Transverse colon (tissue), 4 donors: ENCODE results near the gene MTR. TPM values are rescaled to one million over a fixed set of nuclear protein-coding genes. Genes with fewer than 3 reads are reported as not detected.

Source experiments
- DNase-seq: peaks from one replicate; pipeline ENCODE4 v3.0.0-alpha.2; 2019
- H3K27ac ChIP-seq, 4 donors: fragments of 200-600 bp; sonication (generic); 2 replicates each; pipeline ENCODE4 v1.5.1; 2016 to 2018; ENCODE audit warnings: inconsistent platforms in 4 of 4
- H3K27me3 ChIP-seq: fragments of 200-600 bp; sonication (generic); 2 replicates; pipeline ENCODE4 v1.5.1; 2017; ENCODE audit warnings: inconsistent platforms
- H3K36me3 ChIP-seq, 4 donors: fragments of 200-600 bp; sonication (generic); 2 replicates each; pipeline ENCODE4 v1.5.1; 2017 to 2019; ENCODE audit warnings: inconsistent platforms in 4 of 4
- H3K4me1 ChIP-seq, 4 donors: fragments of 200-600 bp; sonication (generic); 2 replicates each; pipeline ENCODE4 v1.5.1; 2017 to 2020; ENCODE audit warnings: inconsistent platforms in 4 of 4
- H3K4me3 ChIP-seq, 4 donors: fragments of 200-600 bp; sonication (generic); 1 replicate in 1 of 4; 2 replicates in 3 of 4; pipeline versions ENCODE4 v1.5.1 to v1.6.1; 2017 to 2019; ENCODE audit warnings: inconsistent platforms in 4 of 4
- H3K9me3 ChIP-seq, 2 donors: fragments of 200-600 bp; sonication (generic); 2 replicates each; pipeline ENCODE4 v1.5.1; 2017 to 2019; ENCODE audit warnings: inconsistent platforms in 2 of 2
- EP300 ChIP-seq: sonication (generic); formaldehyde crosslinking; IDR thresholded peaks from one replicate; pipeline ENCODE4 v1.6.1; 2017; ENCODE audit warnings: antibody characterized with exemption, low read depth
- POLR2A ChIP-seq: fragments of 450-650 bp; IDR thresholded peaks from one replicate; pipeline ENCODE4 v1.6.1; 2016; ENCODE audit warnings: antibody characterized with exemption, mild to moderate bottlenecking, moderate library complexity
- POLR2AphosphoS5 ChIP-seq, 3 donors: sonication (generic); formaldehyde crosslinking; IDR thresholded peaks; one replicate each; pipeline ENCODE4 v1.6.1; 2016; ENCODE audit warnings: antibody characterized with exemption in 3 of 3
- WGBS, 2 donors: methylation state at CpG; one replicate each; pipeline ENCODE4 v1.1.5; 2018; ENCODE audit warnings: low coverage in 1 of 2; 5-methylcytosine and 5-hydroxymethylcytosine counted together
- in situ Hi-C, 4 donors: fragments of 200-750 bp; cut with MboI; loops; one replicate each; pipeline versions ENCODE4 v1.15.0 to v1.15.1; 2017; ENCODE audit warnings: low sequenced_read_pairs in 3 of 4, low pct_ligation_motif_present in 1 of 4, low pct_unique_long_range_greater_than_20kb in 1 of 4
- intact Hi-C: fragments of 100-400 bp; cut with DNase I; formaldehyde crosslinking; loops from one replicate; pipeline ENCODE4 v1.15.1; 2023; ENCODE audit warnings: low total_unique reads
- total RNA-seq, 4 donors: library from RNA; depleted of rRNA; stranded (reverse); fragments of >200 nt; gene quantifications; one replicate each; pipeline ENCODE4 v1.1.0, GENCODE V29; 2016
- TF ChIP-seq, protein P1 (sequence below), 5 experiments: fragments of 200-600 bp in 3 of 5; fragments of 450-650 bp in 2 of 5; sonication (generic) in 3 of 5; IDR thresholded peaks; 1 replicate in 2 of 5; 2 replicates in 3 of 5; pipeline ENCODE4 v1.5.1; 2016 to 2017; ENCODE audit warnings: antibody characterized with exemption in 5 of 5, inconsistent platforms in 3 of 5, mild to moderate bottlenecking in 2 of 5, moderate library complexity in 1 of 5

The MTR gene
- total RNA-seq, 4 donors from 2014 or later = 10.1 to 18.4 (median 12.6) TPM

DNA sequence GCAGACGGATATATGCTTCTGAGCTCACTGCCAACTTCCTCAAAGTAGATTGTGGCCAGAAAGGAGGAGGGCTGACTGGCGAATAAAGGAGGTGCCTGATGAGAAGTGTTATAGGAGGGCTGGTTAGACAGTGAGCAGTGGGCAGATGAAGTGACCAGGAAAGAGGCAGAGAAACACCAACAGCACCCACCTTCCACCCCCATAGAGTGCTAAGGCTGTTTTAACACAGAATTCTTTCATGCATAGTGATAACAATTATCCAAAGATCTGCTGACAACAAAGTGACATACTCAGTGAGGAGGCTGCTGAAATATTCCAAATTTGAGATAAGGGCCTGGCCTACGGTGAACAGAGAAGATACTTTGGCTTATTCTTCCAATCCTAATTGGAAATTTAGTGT is 21.2 kb upstream of the MTR start:
- intact Hi-C loops (no loop called here), in situ Hi-C loops (loop anchor here in 3 of 4 donors (25.0 kb wide), 2 partner anchors 613 to 788 kb away; no protein-coding TSS in a partner anchor)
- Histone ChIP-seq H3K9me3 (peaks cover 0 to 2% of the 10 kb centered on the region in 2 donors), H3K27me3 (peaks cover 4% of the 10 kb centered on the region), H3K36me3 (no peaks in the 10 kb centered on the region), H3K4me3 (no peak overlapping the region), H3K27ac (no peak overlapping the region), H3K4me1 (no peaks in the 10 kb centered on the region)
- DNase-seq = no peak
- 68 to 100% methylated on average over 1 to 3 of the region's 3 CpGs for WGBS, 2 donors
- no peak for TF ChIP-seq EP300
- TF ChIP-seq POLR2A = no peak
- TF ChIP-seq, protein P1, sequence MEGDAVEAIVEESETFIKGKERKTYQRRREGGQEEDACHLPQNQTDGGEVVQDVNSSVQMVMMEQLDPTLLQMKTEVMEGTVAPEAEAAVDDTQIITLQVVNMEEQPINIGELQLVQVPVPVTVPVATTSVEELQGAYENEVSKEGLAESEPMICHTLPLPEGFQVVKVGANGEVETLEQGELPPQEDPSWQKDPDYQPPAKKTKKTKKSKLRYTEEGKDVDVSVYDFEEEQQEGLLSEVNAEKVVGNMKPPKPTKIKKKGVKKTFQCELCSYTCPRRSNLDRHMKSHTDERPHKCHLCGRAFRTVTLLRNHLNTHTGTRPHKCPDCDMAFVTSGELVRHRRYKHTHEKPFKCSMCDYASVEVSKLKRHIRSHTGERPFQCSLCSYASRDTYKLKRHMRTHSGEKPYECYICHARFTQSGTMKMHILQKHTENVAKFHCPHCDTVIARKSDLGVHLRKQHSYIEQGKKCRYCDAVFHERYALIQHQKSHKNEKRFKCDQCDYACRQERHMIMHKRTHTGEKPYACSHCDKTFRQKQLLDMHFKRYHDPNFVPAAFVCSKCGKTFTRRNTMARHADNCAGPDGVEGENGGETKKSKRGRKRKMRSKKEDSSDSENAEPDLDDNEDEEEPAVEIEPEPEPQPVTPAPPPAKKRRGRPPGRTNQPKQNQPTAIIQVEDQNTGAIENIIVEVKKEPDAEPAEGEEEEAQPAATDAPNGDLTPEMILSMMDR (IDR thresholded peaks at IDR 0.05) = no peak
- no peak for TF ChIP-seq POLR2AphosphoS5 (IDR thresholded peaks at IDR 0.05)

DNA sequence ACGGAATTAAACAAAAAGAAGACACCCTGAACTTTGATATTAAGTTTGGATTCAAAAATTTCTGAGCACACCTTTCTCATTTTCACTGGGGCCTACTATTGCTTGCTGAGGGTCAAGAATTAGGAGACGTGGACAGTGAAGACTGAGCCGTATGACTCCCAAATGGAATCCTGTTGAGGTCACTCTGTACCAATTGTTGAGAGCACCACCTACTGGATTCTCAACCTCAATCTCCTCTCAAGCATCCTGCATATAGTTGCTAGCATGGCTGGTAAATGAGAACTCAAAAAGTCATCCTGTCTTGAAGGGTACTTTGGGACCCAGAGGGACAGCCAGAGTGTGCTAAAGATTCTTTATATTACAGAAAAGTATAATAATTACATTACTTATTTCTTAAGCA is 20.2 kb upstream of the MTR start:
- no peak for DNase-seq
- TF ChIP-seq, protein P1 (IDR thresholded peaks at IDR 0.05) = peak in 1 of 5 experiments; percentile 5
- TF ChIP-seq EP300 = no peak
- no peak for TF ChIP-seq POLR2A
- TF ChIP-seq POLR2AphosphoS5 (IDR thresholded peaks at IDR 0.05) = no peak
- 46 to 85% methylated on average over 2 to 3 of the region's 3 CpGs for WGBS, 2 donors
- H3K27ac ChIP-seq = no peak overlapping the region
- H3K4me1 ChIP-seq = no peaks in the 10 kb centered on the region
- H3K4me3 ChIP-seq = no peak overlapping the region
- H3K36me3 ChIP-seq = no peaks in the 10 kb centered on the region
- peaks cover 0 to 10% of the 10 kb centered on the region in 2 donors for H3K9me3 ChIP-seq
- in situ Hi-C loops = loop anchor here in 3 of 4 donors (25.0 kb wide), 2 partner anchors 612 to 787 kb away; no protein-coding TSS in a partner anchor
- intact Hi-C loops = no loop called here
- H3K27me3 ChIP-seq = peaks cover 4% of the 10 kb centered on the region

DNA sequence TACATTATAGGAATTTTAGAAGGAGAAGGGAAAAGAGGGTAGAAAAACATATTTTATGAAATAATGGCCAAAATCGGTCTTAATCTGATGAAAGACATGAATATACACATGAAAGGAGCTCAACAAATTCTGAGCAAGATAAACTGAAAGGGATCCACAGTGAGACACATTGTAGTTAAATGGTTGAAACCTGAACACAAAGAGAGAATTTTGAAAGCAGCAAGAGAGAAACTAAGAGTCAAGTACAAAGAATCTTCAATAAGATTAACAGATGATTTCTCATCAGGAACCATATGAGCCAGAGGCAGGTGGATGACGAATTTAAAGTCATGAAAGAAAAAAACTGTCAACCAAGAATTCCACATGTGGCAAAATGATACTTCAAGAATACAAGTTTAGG is 15.8 kb upstream of the MTR start:
- Histone ChIP-seq H3K4me1 (no peaks in the 10 kb centered on the region), H3K4me3 (no peak overlapping the region), H3K27me3 (peaks cover 4% of the 10 kb centered on the region), H3K36me3 (no peaks in the 10 kb centered on the region), H3K9me3 (peaks cover 0 to 10% of the 10 kb centered on the region in 2 donors), H3K27ac (no peak overlapping the region)
- intact Hi-C loops = no loop called here
- WGBS, 2 donors = 75 to 79% methylated on average over 2 of the region's 2 CpGs
- DNase-seq = no peak
- no peak for TF ChIP-seq POLR2A
- in situ Hi-C loops = no loop called here

DNA sequence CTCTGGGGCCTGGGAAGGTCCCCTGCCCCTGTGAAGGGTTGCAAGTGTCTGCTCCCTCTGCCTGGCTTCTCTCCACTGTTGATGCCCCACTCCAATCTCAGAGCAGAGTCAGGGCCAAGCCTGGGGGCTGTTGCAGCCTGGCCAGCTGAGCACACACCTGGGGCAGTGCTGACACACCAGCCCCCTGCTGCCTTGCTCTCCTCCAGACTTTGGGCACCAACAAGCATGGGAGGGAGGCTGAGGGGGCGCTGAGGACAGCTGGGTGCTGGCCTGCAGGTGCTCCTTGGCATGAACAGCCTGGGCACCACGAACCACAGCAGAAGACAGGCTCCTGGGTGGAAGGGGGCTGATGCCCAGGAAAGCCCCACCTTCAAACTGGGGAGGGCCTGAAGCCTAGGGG is 9.6 kb upstream of the MTR start:
- Histone ChIP-seq H3K9me3 (no peaks in the 10 kb centered on the region), H3K27me3 (no peaks in the 10 kb centered on the region), H3K36me3 (no peaks in the 10 kb centered on the region), H3K4me1 (no peaks in the 10 kb centered on the region), H3K4me3 (no peak overlapping the region), H3K27ac (no peak overlapping the region)
- 67% methylated on average over 2 of the region's 2 CpGs; no CpG with 5 or more reads in 1 of the 2 donors for WGBS, 2 donors
- intact Hi-C loops (no loop called here), in situ Hi-C loops (no loop called here)
- TF ChIP-seq POLR2A (no peak), POLR2AphosphoS5 (IDR thresholded peaks at IDR 0.05) (no peak), EP300 (no peak)
- TF ChIP-seq, protein P1 (IDR thresholded peaks at IDR 0.05) = no peak
- no peak for DNase-seq

DNA sequence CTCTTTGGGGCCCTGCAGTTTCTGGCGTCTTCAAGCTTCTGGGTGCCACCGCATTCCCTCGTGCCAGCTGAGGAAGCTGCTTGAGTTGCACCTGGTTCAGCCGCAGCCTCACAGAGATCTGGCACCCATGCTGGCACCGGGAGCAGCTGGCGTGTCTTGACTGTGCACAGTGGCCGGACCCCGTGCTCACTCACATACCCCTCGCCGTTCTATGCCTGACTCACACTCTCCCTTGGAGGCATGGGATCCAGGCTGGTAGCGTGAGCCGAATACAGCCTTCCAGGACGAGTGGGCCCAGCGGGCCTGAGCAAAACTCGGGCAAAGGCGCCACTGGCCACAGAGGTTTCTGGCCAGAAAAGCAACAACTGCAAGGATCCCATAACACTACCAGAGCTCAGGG is 8.6 kb upstream of the MTR start:
- Histone ChIP-seq H3K4me1 (no peaks in the 10 kb centered on the region), H3K9me3 (no peaks in the 10 kb centered on the region), H3K36me3 (no peaks in the 10 kb centered on the region), H3K4me3 (no peak overlapping the region), H3K27me3 (no peaks in the 10 kb centered on the region), H3K27ac (no peak overlapping the region)
- DNase-seq = no peak
- WGBS, 2 donors = 91% methylated on average over 16 of the region's 16 CpGs; no CpG with 5 or more reads in 1 of the 2 donors
- intact Hi-C loops = no loop called here
- in situ Hi-C loops = no loop called here
- TF ChIP-seq EP300 (no peak), POLR2AphosphoS5 (IDR thresholded peaks at IDR 0.05) (no peak), POLR2A (no peak)
- TF ChIP-seq, protein P1 (IDR thresholded peaks at IDR 0.05) = no peak
